ENCODE results near the gene FAM118B. TPM values are rescaled to one million over a fixed set of nuclear protein-coding genes. Genes with fewer than 3 reads are reported as not detected.

The FAM118B gene
- total and polyA plus RNA-seq, 2 experiments from 2014 or later = 29.6 to 35.2 TPM

DNA sequence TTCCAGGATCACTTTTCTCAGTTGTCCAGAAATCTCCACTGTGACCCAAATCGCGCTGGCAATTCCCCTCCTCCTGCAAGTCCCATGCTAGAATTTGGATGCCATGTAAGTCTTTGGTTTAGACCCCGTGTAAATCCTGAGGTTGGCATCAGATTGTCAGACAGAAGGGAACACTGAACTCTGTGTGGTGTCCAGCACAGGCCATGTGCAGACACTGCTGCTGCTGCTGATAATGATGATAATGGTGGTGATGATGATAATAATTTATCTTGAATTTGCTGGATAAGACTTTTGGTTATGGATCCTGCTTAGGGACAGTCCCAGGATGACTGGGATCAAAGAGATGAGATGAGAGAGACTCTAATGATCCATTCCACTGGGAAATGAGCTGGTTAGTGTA lies 45.2 kb upstream of the FAM118B start:
- DNase-seq (ENCODE audit: low spot score) = no peak
- WGBS (ENCODE audit: low lambda C conversion rate, missing lambda C conversion rate) = 98% methylated on average over 3 of the region's 3 CpGs
- Histone ChIP-seq H3K27me3 (no peaks in the 10 kb centered on the region), H3K9me2 (replicated peaks; ENCODE audit: insufficient read depth) (no peaks in the 10 kb centered on the region), H4K20me1 (ENCODE audit: insufficient read depth, poor library complexity, severe bottlenecking) (no peaks in the 10 kb centered on the region), H3K9me3 (ENCODE audit: low read depth) (no peaks in the 10 kb centered on the region), H3K4me1 (ENCODE audit: insufficient read depth) (peaks cover 30% of the 10 kb centered on the region), H2AFZ (no peak overlapping the region), H3K4me3 (no peak overlapping the region), H3K79me2 (no peaks in the 10 kb centered on the region), H3K4me2 (no peak overlapping the region), H3K27ac (no peak overlapping the region), H3K36me3 (replicated peaks; ENCODE audit: insufficient read depth, low read depth) (no peaks in the 10 kb centered on the region)
- TF ChIP-seq CTCF (IDR thresholded peaks at IDR 0.05; ENCODE audit: poor library complexity) (no peak), EZH2phosphoT487 (IDR thresholded peaks at IDR 0.05; ENCODE audit: low read depth, severe bottlenecking, unreplicated experiment) (no peak), EZH2 (IDR thresholded peaks at IDR 0.05; ENCODE audit: borderline replicate concordance) (no peak)

DNA sequence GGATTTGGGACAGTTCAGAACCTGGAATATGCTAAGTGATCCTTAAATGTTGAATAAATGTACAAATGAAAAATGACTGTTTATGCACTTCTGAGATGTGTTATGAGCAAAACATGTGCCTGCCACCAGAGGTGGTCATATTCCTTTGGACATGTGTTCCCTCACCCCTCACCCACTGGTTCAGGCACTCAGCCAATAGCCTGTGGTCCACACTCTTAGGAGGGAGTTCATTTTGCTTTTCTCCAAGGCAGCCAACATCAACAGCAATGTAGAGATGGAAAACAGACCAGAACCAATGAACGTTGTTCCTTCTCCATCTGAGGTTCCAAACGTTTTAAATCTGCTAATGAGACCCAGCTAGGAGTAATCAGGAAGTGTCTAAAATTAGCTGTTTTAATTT lies 44.1 kb upstream of the FAM118B start:
- no peak for TF ChIP-seq CTCF (IDR thresholded peaks at IDR 0.05; ENCODE audit: poor library complexity)
- TF ChIP-seq EZH2 (IDR thresholded peaks at IDR 0.05; ENCODE audit: borderline replicate concordance) = no peak
- no peak for TF ChIP-seq EZH2phosphoT487 (IDR thresholded peaks at IDR 0.05; ENCODE audit: low read depth, severe bottlenecking, unreplicated experiment)
- WGBS (ENCODE audit: low lambda C conversion rate, missing lambda C conversion rate) = 57% methylated on average over 2 of the region's 2 CpGs

GRCh38 chr11:126169291-126169690 lies 42.3 kb upstream of the FAM118B start:
- Histone ChIP-seq H3K36me3 (replicated peaks; ENCODE audit: insufficient read depth, low read depth) (no peaks in the 10 kb centered on the region), H3K4me2 (no peak overlapping the region), H3K9me3 (ENCODE audit: low read depth) (no peaks in the 10 kb centered on the region), H3K9me2 (replicated peaks; ENCODE audit: insufficient read depth) (no peaks in the 10 kb centered on the region), H3K27me3 (no peaks in the 10 kb centered on the region), H2AFZ (no peak overlapping the region), H3K79me2 (no peaks in the 10 kb centered on the region), H3K4me3 (no peak overlapping the region), H3K27ac (no peak overlapping the region), H4K20me1 (ENCODE audit: insufficient read depth, poor library complexity, severe bottlenecking) (no peaks in the 10 kb centered on the region), H3K4me1 (ENCODE audit: insufficient read depth) (peaks cover 12% of the 10 kb centered on the region)
- DNase-seq (ENCODE audit: low spot score) = no peak
- WGBS (ENCODE audit: low lambda C conversion rate, missing lambda C conversion rate) = 92% methylated on average over 3 of the region's 3 CpGs
- TF ChIP-seq CTCF (IDR thresholded peaks at IDR 0.05; ENCODE audit: poor library complexity) = no peak

More for the DNA sequence above, 44.1 kb upstream of the FAM118B start:
- H3K4me3 ChIP-seq = no peak overlapping the region
- H3K9me2 ChIP-seq (replicated peaks; ENCODE audit: insufficient read depth) = no peaks in the 10 kb centered on the region
- peaks cover 29% of the 10 kb centered on the region for H3K4me1 ChIP-seq (ENCODE audit: insufficient read depth)
- H3K36me3 ChIP-seq (replicated peaks; ENCODE audit: insufficient read depth, low read depth) = no peaks in the 10 kb centered on the region
- no peak overlapping the region for H3K27ac ChIP-seq
- no peaks in the 10 kb centered on the region for H3K9me3 ChIP-seq (ENCODE audit: low read depth)
- DNase-seq (ENCODE audit: low spot score) = no peak
- no peaks in the 10 kb centered on the region for H3K27me3 ChIP-seq
- no peaks in the 10 kb centered on the region for H4K20me1 ChIP-seq (ENCODE audit: insufficient read depth, poor library complexity, severe bottlenecking)
- H3K79me2 ChIP-seq = no peaks in the 10 kb centered on the region
- no peak overlapping the region for H2AFZ ChIP-seq
- no peak overlapping the region for H3K4me2 ChIP-seq

DNA sequence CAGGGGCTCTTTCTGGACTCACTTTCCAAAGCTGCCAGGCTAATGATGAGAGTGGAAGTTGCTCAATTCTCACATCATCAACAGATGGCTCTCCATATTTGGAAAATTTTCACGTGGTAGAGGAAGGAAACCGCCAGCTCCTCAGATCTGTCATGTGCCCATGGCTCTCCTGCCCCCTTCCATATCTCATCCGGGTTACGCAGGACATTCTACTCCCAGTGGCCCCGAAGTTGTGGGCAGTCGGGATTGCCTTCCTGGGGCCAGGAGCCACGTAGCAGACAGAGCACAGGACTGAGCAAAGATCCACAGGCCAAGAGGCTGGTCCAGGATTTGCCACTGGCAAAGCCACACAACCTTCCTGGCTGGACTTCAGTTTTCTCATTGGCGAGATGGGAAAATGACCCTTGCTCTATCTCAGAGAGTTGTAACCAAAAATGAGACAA lies 39.0 kb upstream of the FAM118B start:
- Histone ChIP-seq H3K4me1 (ENCODE audit: insufficient read depth) (no peaks in the 10 kb centered on the region), H3K9me2 (replicated peaks; ENCODE audit: insufficient read depth) (no peaks in the 10 kb centered on the region), H3K36me3 (replicated peaks; ENCODE audit: insufficient read depth, low read depth) (no peaks in the 10 kb centered on the region), H2AFZ (no peak overlapping the region), H3K79me2 (no peaks in the 10 kb centered on the region), H3K27me3 (no peaks in the 10 kb centered on the region), H4K20me1 (ENCODE audit: insufficient read depth, poor library complexity, severe bottlenecking) (no peaks in the 10 kb centered on the region), H3K4me3 (no peak overlapping the region), H3K9me3 (ENCODE audit: low read depth) (no peaks in the 10 kb centered on the region), H3K27ac (peak overlapping the region; percentile 22), H3K4me2 (no peak overlapping the region)
- 76% methylated on average over 8 of the region's 8 CpGs for WGBS (ENCODE audit: low lambda C conversion rate, missing lambda C conversion rate)
- DNase-seq (ENCODE audit: low spot score) = no peak
- TF ChIP-seq EZH2phosphoT487 (IDR thresholded peaks at IDR 0.05; ENCODE audit: low read depth, severe bottlenecking, unreplicated experiment) = no peak
- TF ChIP-seq EZH2 (IDR thresholded peaks at IDR 0.05; ENCODE audit: borderline replicate concordance) = no peak
- no peak for TF ChIP-seq CTCF (IDR thresholded peaks at IDR 0.05; ENCODE audit: poor library complexity)
